IMR-90 (cell line): Measurements from ENCODE around the gene SLC51A. TPM values are rescaled to one million over a fixed set of nuclear protein-coding genes. Genes with fewer than 3 reads are reported as not detected.

Experiments
- ATAC-seq: fragments of 200-7000 bp; cut with Tn5 transposase; 2 replicates; pipeline ENCODE4 v1.9.1; 2020; ENCODE audit warnings: low read depth, mild to moderate bottlenecking, moderate library complexity
- BruUV-seq: library from RNA; stranded (reverse); fragments of 400-500 nt; replicated peaks from 2 replicates; lab custom pipeline; 2021; lab: Mats Ljungman, UMichigan
- CTCF ChIA-PET: fragments of 300-600 bp; formaldehyde crosslinking; extraction: SDS; loops from one replicate; lab custom pipeline; 2021; ENCODE audit warnings: antibody characterized with exemption; lab: Yijun Ruan, JAX
- POLR2A ChIA-PET: fragments of 300-600 bp; sonication (Branson Sonifier 250); formaldehyde crosslinking; loops from one replicate; lab custom pipeline; 2022; ENCODE audit warnings: antibody characterized with exemption; ENCODE audit not compliant: unreplicated experiment; lab: Charles Lee
- DNase-seq: peaks from one replicate; pipeline ENCODE4 v3.0.0; 2013
- H2AFZ ChIP-seq: replicated peaks from 2 replicates; pipeline ENCODE3; 2013; ENCODE audit warnings: low read length, mild to moderate bottlenecking; ENCODE audit not compliant: poor library complexity
- H2AK5ac ChIP-seq: 2 replicates; pipeline ENCODE4 v1.6.1; 2013; ENCODE audit warnings: low read depth, low read length, inconsistent platforms
- H2AK9ac ChIP-seq: replicated peaks from 2 replicates; pipeline ENCODE3; 2013; ENCODE audit warnings: mild to moderate bottlenecking, low read depth, low read length, moderate library complexity; ENCODE audit not compliant: poor library complexity
- H2BK120ac ChIP-seq: 2 replicates; pipeline ENCODE4 v1.6.1; 2013; ENCODE audit warnings: low read depth, low read length, inconsistent platforms
- H2BK15ac ChIP-seq: 3 replicates; pipeline ENCODE4 v1.6.1; 2013; ENCODE audit warnings: low read depth, low read length, inconsistent platforms
- H2BK20ac ChIP-seq: 2 replicates; pipeline ENCODE4 v1.6.1; 2013; ENCODE audit warnings: low read depth, mild to moderate bottlenecking, inconsistent platforms, low read length, moderate library complexity
- H2BK5ac ChIP-seq: 2 replicates; pipeline ENCODE4 v1.6.1; 2013; ENCODE audit warnings: mild to moderate bottlenecking, low read depth, low read length, inconsistent platforms; ENCODE audit not compliant: poor library complexity, severe bottlenecking
- H3K14ac ChIP-seq: replicated peaks from 2 replicates; pipeline ENCODE4 v1.6.1; 2013; ENCODE audit warnings: low read depth, low read length, inconsistent platforms
- H3K18ac ChIP-seq: 2 replicates; pipeline ENCODE4 v1.6.1; 2013; ENCODE audit warnings: low read depth, low read length, control low read depth
- H3K23ac ChIP-seq: 2 replicates; pipeline ENCODE4 v1.6.1; 2013; ENCODE audit warnings: low read depth, low read length, inconsistent platforms
- H3K27ac ChIP-seq: 2 replicates; pipeline ENCODE4 v1.5.1; 2013; ENCODE audit warnings: mild to moderate bottlenecking, control low read depth, low read length; ENCODE audit not compliant: insufficient read depth
- H3K27me3 ChIP-seq: 2 replicates; pipeline ENCODE4 v1.6.1; 2013; ENCODE audit warnings: low read length; ENCODE audit not compliant: control insufficient read depth, insufficient read depth
- H3K36me3 ChIP-seq: 2 replicates; pipeline ENCODE4 v1.6.1; 2013; ENCODE audit warnings: low read length, mixed read lengths; ENCODE audit not compliant: control insufficient read depth, insufficient read depth
- H3K4ac ChIP-seq: 2 replicates; pipeline ENCODE4 v1.6.1; 2013; ENCODE audit warnings: low read depth, low read length, inconsistent platforms
- H3K4me1 ChIP-seq: 2 replicates; pipeline ENCODE4 v1.6.1; 2013; ENCODE audit warnings: low read length, mixed read lengths; ENCODE audit not compliant: control insufficient read depth, insufficient read depth
- H3K4me2 ChIP-seq: 2 replicates; pipeline ENCODE4 v1.6.1; 2013; ENCODE audit warnings: low read depth, mild to moderate bottlenecking, control low read depth, low read length, moderate library complexity
- H3K4me3 ChIP-seq: 2 replicates; pipeline ENCODE4 v1.5.1; 2013; ENCODE audit warnings: low read depth, mild to moderate bottlenecking, control low read depth, low read length, moderate library complexity; ENCODE audit not compliant: insufficient read depth
- H3K56ac ChIP-seq: 2 replicates; pipeline ENCODE4 v1.6.1; 2013; ENCODE audit warnings: low read length, inconsistent platforms; ENCODE audit not compliant: insufficient read depth; ENCODE audit errors: extremely low read depth
- H3K79me1 ChIP-seq, 2 experiments: 2 replicates each; pipeline ENCODE4 v1.6.1; 2013; ENCODE audit warnings: low read length in 2 of 2, inconsistent platforms in 1 of 2, low read depth in 1 of 2
- H3K9ac ChIP-seq: 2 replicates; pipeline ENCODE4 v1.6.1; 2013; ENCODE audit warnings: low read depth, low read length, control low read depth
- H3K9me1 ChIP-seq: 2 replicates; pipeline ENCODE4 v1.6.1; 2013; ENCODE audit warnings: low read length, inconsistent platforms; ENCODE audit not compliant: insufficient read depth
- H3K9me3 ChIP-seq: 2 replicates; pipeline ENCODE4 v1.6.1; 2013; ENCODE audit warnings: low read length; ENCODE audit not compliant: control insufficient read depth, insufficient read depth
- H4K20me1 ChIP-seq: 2 replicates; pipeline ENCODE4 v1.6.1; 2013; ENCODE audit warnings: low read length, inconsistent platforms; ENCODE audit not compliant: insufficient read depth
- H4K5ac ChIP-seq: 2 replicates; pipeline ENCODE4 v1.6.1; 2013; ENCODE audit warnings: mild to moderate bottlenecking, low read depth, low read length, control low read depth
- H4K8ac ChIP-seq, 2 experiments: 2 replicates each; pipeline ENCODE4 v1.6.1; 2013; ENCODE audit warnings: low read depth in 2 of 2, low read length in 2 of 2, control low read depth in 1 of 2, inconsistent platforms in 1 of 2
- H4K91ac ChIP-seq: 2 replicates; pipeline ENCODE4 v1.6.1; 2013; ENCODE audit warnings: low read depth, low read length, inconsistent platforms; ENCODE audit not compliant: insufficient read depth
- BHLHE40 ChIP-seq: fragments of 150-350 bp; IDR thresholded peaks from 2 replicates; pipeline ENCODE4 v1.6.1; 2016; ENCODE audit warnings: mild to moderate bottlenecking, low read depth, low read length
- CEBPB ChIP-seq: IDR thresholded peaks from 2 replicates; pipeline ENCODE4 v1.6.1; 2012; ENCODE audit warnings: low read depth, low read length, improper control_type of control experiment
- CTCF ChIP-seq: conservative IDR thresholded peaks from 2 replicates; pipeline ENCODE4 v1.5.1; 2012; ENCODE audit warnings: mild to moderate bottlenecking, low read depth, low read length, improper control_type of control experiment
- ELK1 ChIP-seq: fragments of 150-350 bp; IDR thresholded peaks from 2 replicates; pipeline ENCODE4 v1.6.1; 2016; ENCODE audit warnings: low read depth, mild to moderate bottlenecking, low read length, moderate library complexity, borderline replicate concordance
- FOS ChIP-seq: fragments of 150-350 bp; IDR thresholded peaks from 2 replicates; pipeline ENCODE4 v1.6.1; 2016; ENCODE audit warnings: low read depth, low read length
- MAFK ChIP-seq: IDR thresholded peaks from 2 replicates; pipeline ENCODE4 v1.6.1; 2012; ENCODE audit warnings: low read depth, low read length, improper control_type of control experiment
- RCOR1 ChIP-seq: IDR thresholded peaks from 2 replicates; pipeline ENCODE4 v1.6.1; 2012; ENCODE audit warnings: mild to moderate bottlenecking, low read length, improper control_type of control experiment; ENCODE audit not compliant: insufficient replicate concordance
- WGBS, 2 experiments: methylation state at CpG; one replicate each; pipeline versions ENCODE4 v1.1.5 to v1.1.7; 2013; ENCODE audit warnings: missing lambda C conversion rate in 2 of 2; ENCODE audit not compliant: insufficient read length in 1 of 2; ENCODE audit errors: extremely low coverage in 2 of 2; 5-methylcytosine and 5-hydroxymethylcytosine counted together
- dilution Hi-C: fragments of 300-500 bp; cut with HindIII; formaldehyde crosslinking; loops from one replicate; pipeline ENCODE4 v1.14.3; 2018; ENCODE audit warnings: low sequenced_read_pairs; ENCODE audit not compliant: unreplicated experiment
- in situ Hi-C: fragments of 300-500 bp; cut with MboI; formaldehyde crosslinking; loops from 3 replicates; pipeline ENCODE4 v1.14.3; 2019; ENCODE audit warnings: low sequenced_read_pairs, inconsistent platforms, mixed read lengths
- intact Hi-C: fragments of 100-400 bp; cut with micrococcal nuclease; formaldehyde crosslinking; loops from 2 replicates; pipeline ENCODE4 v1.10.0; 2022
- polyA plus RNA-seq, 3 experiments: library from polyadenylated mRNA; depleted of rRNA; stranded (reverse); fragments of >200 nt; gene quantifications; 2 replicates each; pipeline ENCODE4 v1.2.3, GENCODE V29; 2012; ENCODE audit warnings: low replicate concordance in 1 of 3
- total RNA-seq: library from RNA; depleted of rRNA; stranded (reverse); fragments of >200 nt; gene quantifications from 2 replicates; pipeline ENCODE4 v1.2.3, GENCODE V29; 2012

The SLC51A gene
- total and polyA plus RNA-seq, 2 of the 4 experiments (the other 2 are of a cell fraction): not detected

DNA sequence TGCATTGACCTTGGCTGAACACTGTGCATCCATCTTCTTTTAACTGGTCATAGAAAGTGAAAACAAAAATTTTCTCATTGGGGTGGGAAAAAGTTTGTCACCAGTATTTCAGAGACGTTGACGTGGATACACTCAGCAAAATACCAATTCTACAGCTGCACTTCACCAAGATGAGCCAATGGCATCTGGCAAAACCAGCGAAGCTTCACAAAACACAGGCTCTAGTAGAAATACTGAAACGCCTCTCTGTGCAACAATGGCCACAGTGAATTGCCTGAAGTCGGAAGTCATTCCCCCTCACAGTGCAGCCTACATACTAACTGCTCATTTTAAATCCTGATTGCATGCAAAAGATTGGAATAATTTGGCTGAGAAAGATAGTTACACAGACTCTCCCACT is 54.2 kb downstream of the SLC51A start (continued):
- TF ChIP-seq CTCF: no peak
- no peak for TF ChIP-seq FOS

GRCh38 chr3:196272826-196273225 is 56.5 kb downstream of the SLC51A start:
- H3K18ac ChIP-seq: no peak overlapping the region
- POLR2A ChIA-PET: no interaction called here
- no peak overlapping the region for H3K4ac ChIP-seq
- H3K27me3 ChIP-seq: no peaks in the 10 kb centered on the region
- peaks cover 39 to 71% of the 10 kb centered on the region in 2 experiments for H3K79me1 ChIP-seq
- peaks cover 19% of the 10 kb centered on the region for H3K36me3 ChIP-seq
- H3K9me1 ChIP-seq: peaks cover 16% of the 10 kb centered on the region
- H4K8ac ChIP-seq: no peak overlapping the region
- dilution Hi-C loops (no loop called here), intact Hi-C loops (no loop called here), in situ Hi-C loops (no loop called here)
- H2BK20ac ChIP-seq: no peak overlapping the region
- no peak overlapping the region for H2BK120ac ChIP-seq
- H3K9ac ChIP-seq: no peak overlapping the region
- no peak for ATAC-seq
- no peak overlapping the region for H2AK9ac ChIP-seq
- WGBS, 2 experiments: 100% methylated on average over 11 of the region's 14 CpGs; no CpG with 5 or more reads in 1 of the 2 experiments
- no peak overlapping the region for H3K23ac ChIP-seq
- H3K4me2 ChIP-seq: no peak overlapping the region
- no peaks in the 10 kb centered on the region for H3K9me3 ChIP-seq
- H2BK5ac ChIP-seq: no peak overlapping the region
- peaks cover 31% of the 10 kb centered on the region for H4K20me1 ChIP-seq
- H3K27ac ChIP-seq: no peak overlapping the region
- no peak overlapping the region for H4K5ac ChIP-seq
- H3K4me3 ChIP-seq: no peak overlapping the region
- no peak overlapping the region for H2BK15ac ChIP-seq
- no peak overlapping the region for H3K56ac ChIP-seq
- no TSS peak for BruUV-seq
- no peak overlapping the region for H4K91ac ChIP-seq
- H3K14ac ChIP-seq: no peak overlapping the region
- H2AK5ac ChIP-seq: no peak overlapping the region
- H3K4me1 ChIP-seq: peaks cover 3% of the 10 kb centered on the region
- TF ChIP-seq ELK1 (no peak), MAFK (no peak), CTCF (no peak), RCOR1 (no peak), BHLHE40 (no peak), CEBPB (no peak)
- CTCF ChIA-PET: interaction anchor here (0.5 kb wide), 1 partner anchor 18 kb away, joined by 3 read pairs; no protein-coding TSS in a partner anchor
- no peak for DNase-seq
- H2AFZ ChIP-seq: no peak overlapping the region
